ENCODE results near the gene UBE2V1.

DNA sequence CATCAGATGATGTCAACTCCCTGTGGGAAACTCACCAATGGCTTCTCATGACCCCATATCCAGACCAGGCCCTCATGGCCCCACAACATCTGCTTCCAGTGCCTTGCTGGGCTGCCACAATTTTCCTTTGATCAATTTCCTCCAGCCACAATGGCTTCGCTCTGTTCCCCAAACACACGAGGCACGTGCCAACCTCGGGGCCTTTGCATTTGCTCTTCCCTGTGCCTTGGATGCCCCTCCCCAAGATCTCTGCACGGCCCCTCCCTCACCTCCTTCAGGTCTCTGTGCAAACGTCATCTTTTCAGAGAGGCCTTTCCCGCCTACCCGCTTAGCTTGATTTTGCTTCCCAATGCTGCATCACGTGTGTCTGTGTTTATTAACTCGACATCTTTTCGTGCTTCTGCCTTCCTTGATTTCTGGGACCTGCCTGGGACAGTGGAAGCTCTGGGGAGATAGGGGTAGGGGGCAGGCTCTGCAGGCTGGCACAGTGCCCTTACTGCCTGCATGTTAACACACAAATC, 27.4 kb upstream of the UBE2V1 start:
- TF ChIP-seq, protein P1, sequence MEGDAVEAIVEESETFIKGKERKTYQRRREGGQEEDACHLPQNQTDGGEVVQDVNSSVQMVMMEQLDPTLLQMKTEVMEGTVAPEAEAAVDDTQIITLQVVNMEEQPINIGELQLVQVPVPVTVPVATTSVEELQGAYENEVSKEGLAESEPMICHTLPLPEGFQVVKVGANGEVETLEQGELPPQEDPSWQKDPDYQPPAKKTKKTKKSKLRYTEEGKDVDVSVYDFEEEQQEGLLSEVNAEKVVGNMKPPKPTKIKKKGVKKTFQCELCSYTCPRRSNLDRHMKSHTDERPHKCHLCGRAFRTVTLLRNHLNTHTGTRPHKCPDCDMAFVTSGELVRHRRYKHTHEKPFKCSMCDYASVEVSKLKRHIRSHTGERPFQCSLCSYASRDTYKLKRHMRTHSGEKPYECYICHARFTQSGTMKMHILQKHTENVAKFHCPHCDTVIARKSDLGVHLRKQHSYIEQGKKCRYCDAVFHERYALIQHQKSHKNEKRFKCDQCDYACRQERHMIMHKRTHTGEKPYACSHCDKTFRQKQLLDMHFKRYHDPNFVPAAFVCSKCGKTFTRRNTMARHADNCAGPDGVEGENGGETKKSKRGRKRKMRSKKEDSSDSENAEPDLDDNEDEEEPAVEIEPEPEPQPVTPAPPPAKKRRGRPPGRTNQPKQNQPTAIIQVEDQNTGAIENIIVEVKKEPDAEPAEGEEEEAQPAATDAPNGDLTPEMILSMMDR (IDR thresholded peaks at IDR 0.05; ENCODE audit: low read depth, low read length) = no peak
- TF ChIP-seq EZH2phosphoT487 (IDR thresholded peaks at IDR 0.05; ENCODE audit: low read depth) = no peak
